GM12864 (cell line): ENCODE results near the gene ZNF346.

Experiments
- DNase-seq: peaks from one replicate; pipeline ENCODE4 v3.0.0-alpha.2; 2011; ENCODE audit warnings: low read depth
- H3K4me3 ChIP-seq: 2 replicates; pipeline ENCODE4 v1.5.1; 2011; ENCODE audit warnings: mild to moderate bottlenecking, low read depth, low read length, control low read depth
- CTCF ChIP-seq: IDR thresholded peaks from 2 replicates; pipeline ENCODE4 v1.5.1; 2011; ENCODE audit warnings: low read depth, mild to moderate bottlenecking, moderate library complexity, low read length, control low read depth, inconsistent platforms; ENCODE audit errors: missing control alignments

ZNF346 gene

GRCh38 chr5:177003649-177004048 is 18.8 kb upstream of the ZNF346 start:
- no peak for DNase-seq
- TF ChIP-seq CTCF: no peak
- H3K4me3 ChIP-seq: no peak overlapping the region

GRCh38 chr5:177004961-177005360 is 17.5 kb upstream of the ZNF346 start:
- TF ChIP-seq CTCF: no peak
- no peak for DNase-seq
- H3K4me3 ChIP-seq: peak overlapping the region; percentile 68

DNA sequence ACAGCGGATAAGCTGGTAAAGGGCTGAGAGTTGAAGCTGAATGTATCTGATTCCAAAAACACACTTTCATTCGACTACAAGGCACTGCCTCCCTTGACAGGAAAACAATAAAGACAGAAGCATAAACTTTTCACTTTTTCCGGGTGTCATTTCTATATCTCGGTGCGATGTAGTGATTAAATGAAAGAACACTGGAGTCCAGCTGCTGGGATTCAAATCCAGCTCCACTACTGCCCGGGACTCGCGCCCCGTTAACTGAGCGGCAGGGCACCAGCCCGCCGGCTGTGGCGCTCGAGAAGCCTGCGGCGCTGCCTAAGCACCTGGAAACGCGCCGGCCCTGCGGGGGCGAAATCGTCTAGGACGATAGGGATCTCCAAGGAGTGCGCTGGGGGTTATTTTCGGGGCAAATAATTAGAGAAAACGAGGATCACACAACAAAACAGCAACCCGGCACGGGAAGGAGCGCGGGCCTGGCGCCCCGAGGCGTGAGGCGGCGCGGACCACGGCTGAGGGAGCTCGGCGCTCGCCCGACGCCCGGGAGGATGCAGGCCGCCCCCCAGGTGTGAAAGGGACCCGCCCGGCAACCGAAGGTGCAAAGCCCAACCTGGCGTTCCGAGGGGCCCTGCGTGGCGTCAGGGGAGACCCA is 16.8 kb upstream of the ZNF346 start:
- peak overlapping the region; percentile 68 for H3K4me3 ChIP-seq
- no peak for DNase-seq
- peak; percentile 60 for TF ChIP-seq CTCF

DNA sequence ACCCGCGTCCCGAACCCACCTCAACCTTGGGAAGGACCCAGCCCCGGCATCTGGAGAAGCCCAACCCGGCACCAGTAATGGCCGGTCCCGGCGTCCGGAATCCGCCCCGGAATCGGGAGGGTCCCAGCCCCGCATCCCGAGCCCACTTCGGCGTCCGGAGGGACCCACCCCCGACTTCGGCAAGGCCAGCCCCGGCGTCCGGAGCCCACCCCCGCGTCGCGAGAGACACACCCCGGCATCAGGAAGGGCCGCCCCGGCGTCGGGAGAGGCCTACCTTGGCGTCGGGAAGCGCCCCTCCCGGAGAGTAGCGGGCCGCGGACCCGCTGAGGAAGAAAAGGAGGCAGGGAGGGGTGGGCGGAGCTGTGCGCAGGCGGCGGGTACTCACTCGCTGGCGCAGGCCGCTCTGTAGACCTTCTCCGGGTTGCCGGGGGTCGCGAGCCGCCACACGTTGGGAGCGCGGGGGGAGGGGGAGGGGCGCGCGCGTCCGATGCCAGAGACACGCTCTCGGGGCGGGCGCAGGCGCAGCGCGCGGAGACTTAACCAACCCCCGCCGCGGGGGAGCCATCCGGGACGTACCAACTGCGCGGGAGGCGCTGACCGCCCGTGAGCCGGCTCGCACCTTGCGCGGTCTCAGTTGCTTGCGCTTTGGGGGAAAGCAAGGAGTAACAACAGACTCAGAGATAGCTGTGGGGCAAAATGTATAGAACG is 16.1 kb upstream of the ZNF346 start, which contains the start of gene UIMC1:
TSS of gene UIMC1 (minus strand) at position 515 of the 708 bp plus-strand sequence. CDS start 24,164 bp downstream, outside the sequence.
- H3K4me3 ChIP-seq: peak within 1 kb of the TSS; percentile 68
- peak; percentile 82 for DNase-seq
- TF ChIP-seq CTCF: no peak

DNA sequence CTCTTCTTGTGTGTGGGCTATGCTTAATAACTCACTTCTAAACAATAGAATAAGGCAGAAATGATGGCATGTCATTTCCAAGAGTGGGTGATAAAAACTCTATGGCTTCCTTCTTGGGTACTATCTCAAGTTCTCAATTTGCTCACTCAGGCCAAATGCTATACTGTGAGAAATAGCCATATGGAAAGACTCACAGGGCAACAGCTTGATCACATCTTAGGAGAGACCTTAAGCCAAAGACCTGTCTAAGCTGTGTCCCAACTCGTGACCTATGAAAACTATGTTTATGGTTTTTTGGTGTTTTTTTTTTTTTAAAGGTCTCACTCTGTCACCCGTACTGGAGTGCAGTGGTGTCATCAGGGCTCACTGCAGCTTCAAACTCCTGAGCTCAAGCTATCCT is 13.8 kb upstream of the ZNF346 start:
- no peak for TF ChIP-seq CTCF
- no peak for DNase-seq
- H3K4me3 ChIP-seq: no peak overlapping the region

DNA sequence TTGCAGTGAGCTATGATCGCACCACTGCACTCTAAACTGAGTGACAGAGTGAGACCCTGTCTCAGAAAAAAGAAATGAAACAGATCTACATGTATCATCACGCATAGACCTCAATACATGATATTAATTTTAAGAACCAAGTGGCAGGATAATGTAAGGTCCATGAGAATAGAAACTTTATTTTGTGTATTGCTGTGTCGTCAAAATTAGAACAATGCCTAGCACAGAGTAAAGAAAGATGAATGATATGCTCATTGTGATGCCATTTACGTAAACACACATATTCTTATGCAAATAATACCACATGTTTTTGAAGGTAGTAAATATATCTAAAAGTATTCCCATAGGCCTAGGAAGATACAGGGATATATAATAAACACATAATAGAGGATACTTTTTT is 12.3 kb upstream of the ZNF346 start:
- H3K4me3 ChIP-seq: no peak overlapping the region
- TF ChIP-seq CTCF: no peak
- no peak for DNase-seq
